Neural progenitor cell (in vitro differentiated cells): ENCODE data around the gene ZNRF1. TPM values are rescaled to one million over a fixed set of nuclear protein-coding genes. Genes with fewer than 3 reads are reported as not detected.

ENCODE experiments used
- DNase-seq: peaks from one replicate; pipeline ENCODE4 v3.0.0-alpha.2; 2016; ENCODE audit warnings: low spot score
- H2AFZ ChIP-seq: fragments of 200-600 bp; sonication (generic); replicated peaks from 2 replicates; pipeline ENCODE4 v1.6.1; 2016; ENCODE audit warnings: antibody characterized with exemption
- H3F3A ChIP-seq: fragments of 200-600 bp; sonication (generic); 2 replicates; pipeline ENCODE4 v1.6.1; 2016; ENCODE audit warnings: antibody characterized with exemption, low read depth
- H3K27ac ChIP-seq: fragments of 200-600 bp; sonication (generic); 2 replicates; pipeline ENCODE4 v1.5.1; 2016; ENCODE audit warnings: mild to moderate bottlenecking
- H3K27me3 ChIP-seq: fragments of 200-600 bp; sonication (generic); 2 replicates; pipeline ENCODE4 v1.6.1; 2016; ENCODE audit warnings: mild to moderate bottlenecking, moderate library complexity
- H3K36me3 ChIP-seq: fragments of 200-600 bp; sonication (generic); 2 replicates; pipeline ENCODE4 v1.5.1; 2016
- H3K4me1 ChIP-seq: fragments of 200-600 bp; sonication (generic); 2 replicates; pipeline ENCODE4 v1.6.1; 2016; ENCODE audit warnings: mixed run types
- H3K4me2 ChIP-seq: fragments of 200-600 bp; sonication (generic); 2 replicates; pipeline ENCODE4 v1.6.1; 2016
- H3K4me3 ChIP-seq: fragments of 200-600 bp; sonication (generic); 2 replicates; pipeline ENCODE4 v1.5.1; 2016
- H3K79me2 ChIP-seq: fragments of 200-600 bp; sonication (generic); 2 replicates; pipeline ENCODE4 v1.6.1; 2016; ENCODE audit warnings: low read depth
- H3K9ac ChIP-seq: fragments of 200-600 bp; sonication (generic); 2 replicates; pipeline ENCODE4 v1.6.1; 2016
- H3K9me3 ChIP-seq: fragments of 200-600 bp; sonication (generic); 2 replicates; pipeline ENCODE4 v1.5.1; 2016; ENCODE audit warnings: low read depth
- H4K20me1 ChIP-seq: fragments of 200-600 bp; sonication (generic); 2 replicates; pipeline ENCODE4 v1.6.1; 2016; ENCODE audit warnings: low read depth
- H3K27ac Mint-ChIP-seq: 3 replicates; pipeline ENCODE4 v1.8.0; 2021; ENCODE audit warnings: mixed read lengths
- H3K27me3 Mint-ChIP-seq: 2 replicates; pipeline ENCODE4 v1.8.0; 2022; ENCODE audit warnings: low read depth, mild to moderate bottlenecking, inconsistent platforms, moderate library complexity, mixed read lengths; ENCODE audit not compliant: insufficient read depth
- H3K36me3 Mint-ChIP-seq: 3 replicates; pipeline ENCODE4 v1.8.0; 2021; ENCODE audit warnings: mixed read lengths
- H3K4me1 Mint-ChIP-seq: 3 replicates; pipeline ENCODE4 v1.8.0; 2021; ENCODE audit warnings: mixed read lengths
- H3K4me3 Mint-ChIP-seq: 3 replicates; pipeline ENCODE4 v1.8.0; 2021; ENCODE audit warnings: mild to moderate bottlenecking, moderate library complexity, mixed read lengths
- H3K9me3 Mint-ChIP-seq: 3 replicates; pipeline ENCODE4 v1.8.0; 2020; ENCODE audit warnings: mixed read lengths
- CTCF ChIP-seq: fragments of 200-600 bp; sonication (generic); IDR thresholded peaks from 2 replicates; pipeline ENCODE4 v1.5.1; 2017; ENCODE audit warnings: antibody characterized with exemption, mild to moderate bottlenecking
- EZH2 ChIP-seq: fragments of 200-600 bp; sonication (generic); IDR thresholded peaks from 2 replicates; pipeline ENCODE4 v1.6.1; 2017; ENCODE audit warnings: antibody characterized with exemption, mild to moderate bottlenecking, moderate library complexity
- EZH2phosphoT487 ChIP-seq: fragments of 200-600 bp; sonication (generic); IDR thresholded peaks from 2 replicates; pipeline ENCODE4 v1.6.1; 2017; ENCODE audit warnings: antibody characterized with exemption
- total RNA-seq: library from RNA; depleted of rRNA; stranded (reverse); fragments of >200 nt; gene quantifications from 2 replicates; pipeline ENCODE4 v1.2.3, GENCODE V29; 2015; ENCODE audit warnings: low replicate concordance

ZNRF1 gene
- total RNA-seq, 1 donor from 2014 or later, result 9.3 TPM

- no peaks in the 10 kb centered on the region for H3K36me3 ChIP-seq
- no peak overlapping the region for H3K9ac ChIP-seq
- Mint-ChIP-seq H3K36me3 (no peaks in the 10 kb centered on the region), H3K4me1 (peaks cover 41% of the 10 kb centered on the region), H3K27ac (peak overlapping the region; percentile 84), H3K4me3 (peak overlapping the region; percentile 31), H3K9me3 (no peaks in the 10 kb centered on the region), H3K27me3 (peaks cover 5% of the 10 kb centered on the region)
- H2AFZ ChIP-seq, result no peak overlapping the region
- no peak for TF ChIP-seq EZH2phosphoT487
- TF ChIP-seq EZH2, result no peak
- TF ChIP-seq CTCF, result no peak
- H3K4me1 ChIP-seq, result peaks cover 20% of the 10 kb centered on the region
- H3K79me2 ChIP-seq, result no peaks in the 10 kb centered on the region
- no peak overlapping the region for H3K27ac ChIP-seq
- H3K4me3 ChIP-seq, result no peak overlapping the region
- no peak for DNase-seq
- H4K20me1 ChIP-seq, result peaks cover 22% of the 10 kb centered on the region
- no peak overlapping the region for H3K4me2 ChIP-seq
- no peaks in the 10 kb centered on the region for H3K27me3 ChIP-seq
- no peaks in the 10 kb centered on the region for H3K9me3 ChIP-seq
- H3F3A ChIP-seq, result peaks cover 37% of the 10 kb centered on the region
Measured at GRCh38 chr16:75112734-75113491, 114.1 kb downstream of the ZNRF1 start.

- H3K4me3 ChIP-seq, result no peak overlapping the region
- H4K20me1 ChIP-seq, result peaks cover 19% of the 10 kb centered on the region
- Mint-ChIP-seq H3K9me3 (no peaks in the 10 kb centered on the region), H3K4me3 (no peak overlapping the region), H3K27ac (no peak overlapping the region), H3K27me3 (peaks cover 5% of the 10 kb centered on the region), H3K4me1 (peaks cover 41% of the 10 kb centered on the region), H3K36me3 (no peaks in the 10 kb centered on the region)
- H3K27me3 ChIP-seq, result no peaks in the 10 kb centered on the region
- peaks cover 18% of the 10 kb centered on the region for H3K4me1 ChIP-seq
- no peaks in the 10 kb centered on the region for H3K36me3 ChIP-seq
- H3K9me3 ChIP-seq, result no peaks in the 10 kb centered on the region
- H2AFZ ChIP-seq, result no peak overlapping the region
- TF ChIP-seq EZH2phosphoT487, result no peak
- no peak for TF ChIP-seq EZH2
- TF ChIP-seq CTCF, result no peak
- H3K9ac ChIP-seq, result no peak overlapping the region
- no peaks in the 10 kb centered on the region for H3K79me2 ChIP-seq
- no peak overlapping the region for H3K4me2 ChIP-seq
- no peak overlapping the region for H3K27ac ChIP-seq
- DNase-seq, result no peak
- peaks cover 37% of the 10 kb centered on the region for H3F3A ChIP-seq
Measured at GRCh38 chr16:75113541-75114121, 114.8 kb downstream of the ZNRF1 start.

GRCh38 chr16:75114179-75114945 lies 115.5 kb downstream of the ZNRF1 start:
- H3K27me3 ChIP-seq, result no peaks in the 10 kb centered on the region
- Mint-ChIP-seq H3K27me3 (peaks cover 5% of the 10 kb centered on the region), H3K9me3 (no peaks in the 10 kb centered on the region), H3K27ac (no peak overlapping the region), H3K36me3 (no peaks in the 10 kb centered on the region), H3K4me1 (peaks cover 37% of the 10 kb centered on the region), H3K4me3 (no peak overlapping the region)
- H3K36me3 ChIP-seq, result no peaks in the 10 kb centered on the region
- peaks cover 16% of the 10 kb centered on the region for H4K20me1 ChIP-seq
- no peak overlapping the region for H2AFZ ChIP-seq
- no peaks in the 10 kb centered on the region for H3K9me3 ChIP-seq
- no peak overlapping the region for H3K27ac ChIP-seq
- H3K9ac ChIP-seq, result no peak overlapping the region
- H3K4me1 ChIP-seq, result peaks cover 22% of the 10 kb centered on the region
- no peak overlapping the region for H3K4me3 ChIP-seq
- DNase-seq, result no peak
- H3K4me2 ChIP-seq, result no peak overlapping the region
- TF ChIP-seq EZH2 (no peak), EZH2phosphoT487 (no peak), CTCF (no peak)
- no peaks in the 10 kb centered on the region for H3K79me2 ChIP-seq
- H3F3A ChIP-seq, result peaks cover 40% of the 10 kb centered on the region
